Measurements from ENCODE around the gene GPAT2.
"Not testable (repeated sequence)": the region's sequence is repeated elsewhere in the genome, so short reads cannot be mapped to it uniquely, and the experiment has no call there.

The GPAT2 gene

GRCh38 chr2:96072746-96073145, 38.0 kb upstream of the GPAT2 start:
- Histone ChIP-seq H3K27ac (ENCODE audit: low read length) (no peak overlapping the region), H3K36me3 (replicated peaks; ENCODE audit: low read depth, low read length) (no peaks in the 10 kb centered on the region), H3K4me1 (ENCODE audit: low read length) (no peaks in the 10 kb centered on the region), H2AFZ (ENCODE audit: low read depth, low read length) (no peak overlapping the region), H3K27me3 (ENCODE audit: low read depth, low read length) (0 out of 2 replicates have a peak, but pooled peaks cover 5% of the 10 kb centered on the region), H3K9ac (ENCODE audit: low read length) (no peak overlapping the region), H3K4me2 (ENCODE audit: low read length) (no peak overlapping the region), H3K79me2 (ENCODE audit: low read length) (no peaks in the 10 kb centered on the region), H4K20me1 (ENCODE audit: insufficient read depth, low read length) (no peaks in the 10 kb centered on the region), H3K9me3 (ENCODE audit: insufficient read depth, low read length) (no peaks in the 10 kb centered on the region), H3K4me3 (ENCODE audit: low read length) (no peak overlapping the region)
- TF ChIP-seq EZH2phosphoT487 (IDR thresholded peaks at IDR 0.05; ENCODE audit: low read depth) = no peak
- TF ChIP-seq CTCF (IDR thresholded peaks at IDR 0.05; ENCODE audit: low read depth, low read length) = no peak

- H3K4me2 ChIP-seq (ENCODE audit: low read length); H4K20me1 ChIP-seq (ENCODE audit: insufficient read depth, low read length); H3K27ac ChIP-seq (ENCODE audit: low read length); H3K36me3 ChIP-seq (replicated peaks; ENCODE audit: low read depth, low read length); H3K79me2 ChIP-seq (ENCODE audit: low read length); H3K9ac ChIP-seq (ENCODE audit: low read length); H3K4me1 ChIP-seq (ENCODE audit: low read length); H2AFZ ChIP-seq (ENCODE audit: low read depth, low read length); H3K9me3 ChIP-seq (ENCODE audit: insufficient read depth, low read length); H3K4me3 ChIP-seq (ENCODE audit: low read length); H3K27me3 ChIP-seq (ENCODE audit: low read depth, low read length): not testable (repeated sequence)
These were observed 37.3 kb upstream of the GPAT2 start for GRCh38 chr2:96071977-96072491.

GRCh38 chr2:96071087-96071976, 36.6 kb upstream of the GPAT2 start:
- H3K27me3 ChIP-seq (ENCODE audit: low read depth, low read length); H3K4me2 ChIP-seq (ENCODE audit: low read length); H3K9ac ChIP-seq (ENCODE audit: low read length); H3K4me3 ChIP-seq (ENCODE audit: low read length); H3K36me3 ChIP-seq (replicated peaks; ENCODE audit: low read depth, low read length); H4K20me1 ChIP-seq (ENCODE audit: insufficient read depth, low read length); H3K79me2 ChIP-seq (ENCODE audit: low read length); H3K9me3 ChIP-seq (ENCODE audit: insufficient read depth, low read length); H3K27ac ChIP-seq (ENCODE audit: low read length); H2AFZ ChIP-seq (ENCODE audit: low read depth, low read length); H3K4me1 ChIP-seq (ENCODE audit: low read length): not testable (repeated sequence)

- H3K4me1 ChIP-seq (ENCODE audit: low read length); H3K4me2 ChIP-seq (ENCODE audit: low read length); H3K9ac ChIP-seq (ENCODE audit: low read length); H4K20me1 ChIP-seq (ENCODE audit: insufficient read depth, low read length); H2AFZ ChIP-seq (ENCODE audit: low read depth, low read length); H3K9me3 ChIP-seq (ENCODE audit: insufficient read depth, low read length); H3K36me3 ChIP-seq (replicated peaks; ENCODE audit: low read depth, low read length); H3K79me2 ChIP-seq (ENCODE audit: low read length); H3K27ac ChIP-seq (ENCODE audit: low read length); H3K4me3 ChIP-seq (ENCODE audit: low read length); H3K27me3 ChIP-seq (ENCODE audit: low read depth, low read length): not testable (repeated sequence)
These were observed 35.6 kb upstream of the GPAT2 start for GRCh38 chr2:96070351-96070750.

GRCh38 chr2:96069878-96070277, 35.2 kb upstream of the GPAT2 start:
- H3K36me3 ChIP-seq (replicated peaks; ENCODE audit: low read depth, low read length); H3K27ac ChIP-seq (ENCODE audit: low read length); H3K4me1 ChIP-seq (ENCODE audit: low read length); H3K9ac ChIP-seq (ENCODE audit: low read length); H3K4me2 ChIP-seq (ENCODE audit: low read length); H4K20me1 ChIP-seq (ENCODE audit: insufficient read depth, low read length); H3K27me3 ChIP-seq (ENCODE audit: low read depth, low read length); H2AFZ ChIP-seq (ENCODE audit: low read depth, low read length); H3K9me3 ChIP-seq (ENCODE audit: insufficient read depth, low read length); H3K79me2 ChIP-seq (ENCODE audit: low read length); H3K4me3 ChIP-seq (ENCODE audit: low read length): not testable (repeated sequence)

- not testable (repeated sequence) for H3K9ac ChIP-seq (ENCODE audit: low read length); H2AFZ ChIP-seq (ENCODE audit: low read depth, low read length); H3K27me3 ChIP-seq (ENCODE audit: low read depth, low read length); H3K27ac ChIP-seq (ENCODE audit: low read length); H3K9me3 ChIP-seq (ENCODE audit: insufficient read depth, low read length); H3K4me1 ChIP-seq (ENCODE audit: low read length); H3K79me2 ChIP-seq (ENCODE audit: low read length); H3K4me2 ChIP-seq (ENCODE audit: low read length); H4K20me1 ChIP-seq (ENCODE audit: insufficient read depth, low read length); H3K36me3 ChIP-seq (replicated peaks; ENCODE audit: low read depth, low read length); H3K4me3 ChIP-seq (ENCODE audit: low read length)
These were observed 33.3 kb upstream of the GPAT2 start for GRCh38 chr2:96067902-96068581.

- H3K9me3 ChIP-seq (ENCODE audit: insufficient read depth, low read length); H3K36me3 ChIP-seq (replicated peaks; ENCODE audit: low read depth, low read length); H3K79me2 ChIP-seq (ENCODE audit: low read length); H3K27ac ChIP-seq (ENCODE audit: low read length); H3K4me2 ChIP-seq (ENCODE audit: low read length); H3K27me3 ChIP-seq (ENCODE audit: low read depth, low read length); H3K9ac ChIP-seq (ENCODE audit: low read length); H4K20me1 ChIP-seq (ENCODE audit: insufficient read depth, low read length); H2AFZ ChIP-seq (ENCODE audit: low read depth, low read length); H3K4me1 ChIP-seq (ENCODE audit: low read length); H3K4me3 ChIP-seq (ENCODE audit: low read length): not testable (repeated sequence)
These were observed 32.5 kb upstream of the GPAT2 start for GRCh38 chr2:96067098-96067660.

- not testable (repeated sequence) for H3K4me1 ChIP-seq (ENCODE audit: low read length); H3K9ac ChIP-seq (ENCODE audit: low read length); H3K9me3 ChIP-seq (ENCODE audit: insufficient read depth, low read length); H3K79me2 ChIP-seq (ENCODE audit: low read length); H3K4me2 ChIP-seq (ENCODE audit: low read length); H3K4me3 ChIP-seq (ENCODE audit: low read length); H2AFZ ChIP-seq (ENCODE audit: low read depth, low read length); H3K27me3 ChIP-seq (ENCODE audit: low read depth, low read length); H4K20me1 ChIP-seq (ENCODE audit: insufficient read depth, low read length); H3K27ac ChIP-seq (ENCODE audit: low read length); H3K36me3 ChIP-seq (replicated peaks; ENCODE audit: low read depth, low read length)
These were observed 31.8 kb upstream of the GPAT2 start for GRCh38 chr2:96066511-96066910.
